Hippocampal formation (tissue), 2 donors: ENCODE results near the gene CLCN1.

Experiments used
- DNase-seq, 2 donors: peaks; one replicate each; lab custom pipeline; 2025; lab: John Stamatoyannopoulos, UW

CLCN1 gene

DNA sequence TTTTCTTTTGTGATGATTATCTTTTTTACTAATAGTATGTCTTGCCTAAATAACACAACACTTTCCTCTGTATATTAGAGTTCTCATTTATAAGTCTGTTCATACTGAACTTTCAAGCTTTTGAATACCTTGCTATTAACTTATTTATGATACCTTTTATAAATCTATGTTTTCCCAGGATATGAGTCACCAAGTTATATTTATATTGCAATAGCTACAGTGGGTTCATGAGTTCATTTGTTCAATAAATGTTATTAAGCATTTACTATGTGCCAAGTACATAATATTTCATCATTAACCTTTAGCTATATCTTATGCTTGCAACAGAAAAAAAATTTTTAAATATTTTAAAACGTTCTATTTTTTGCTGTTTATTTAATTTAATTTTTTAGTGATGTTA, 18.3 kb downstream of the CLCN1 start:
- DNase-seq, result no peak

DNA sequence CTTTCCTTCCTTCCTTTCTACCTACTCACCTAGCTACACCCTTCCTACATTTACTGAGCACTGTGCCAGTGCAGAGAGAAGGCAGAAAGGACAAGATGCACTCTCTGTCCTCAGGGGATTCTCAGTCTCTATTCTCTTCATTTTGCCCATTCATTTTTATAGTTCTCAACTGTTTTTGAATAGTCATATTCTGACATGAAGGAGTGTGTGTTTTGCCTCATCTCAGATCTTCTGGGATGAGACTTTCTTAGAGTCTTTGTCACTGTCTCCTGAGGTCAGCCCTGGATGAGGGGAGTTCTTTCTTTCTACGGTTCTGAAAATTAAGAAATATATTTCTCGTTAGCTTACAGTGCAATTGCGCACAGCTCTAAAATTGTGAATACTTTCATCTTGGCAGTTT, 21.3 kb downstream of the CLCN1 start:
- no peak for DNase-seq

DNA sequence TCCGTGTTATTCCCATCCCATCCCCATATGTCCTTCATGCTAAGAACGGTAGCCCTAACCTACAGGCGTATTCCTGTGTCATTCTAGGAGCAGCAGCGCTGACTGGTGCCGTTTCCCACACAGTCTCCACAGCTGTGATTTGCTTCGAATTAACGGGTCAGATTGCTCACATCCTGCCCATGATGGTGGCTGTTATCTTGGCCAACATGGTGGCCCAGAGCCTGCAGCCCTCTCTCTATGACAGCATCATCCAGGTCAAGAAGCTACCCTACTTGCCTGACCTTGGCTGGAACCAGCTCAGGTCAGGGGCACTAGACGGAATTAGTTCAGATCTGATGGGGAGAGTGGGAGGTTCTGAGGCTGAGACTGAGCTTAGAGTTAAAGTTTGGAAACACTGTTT, 25.9 kb downstream of the CLCN1 start:
- no peak for DNase-seq

DNA sequence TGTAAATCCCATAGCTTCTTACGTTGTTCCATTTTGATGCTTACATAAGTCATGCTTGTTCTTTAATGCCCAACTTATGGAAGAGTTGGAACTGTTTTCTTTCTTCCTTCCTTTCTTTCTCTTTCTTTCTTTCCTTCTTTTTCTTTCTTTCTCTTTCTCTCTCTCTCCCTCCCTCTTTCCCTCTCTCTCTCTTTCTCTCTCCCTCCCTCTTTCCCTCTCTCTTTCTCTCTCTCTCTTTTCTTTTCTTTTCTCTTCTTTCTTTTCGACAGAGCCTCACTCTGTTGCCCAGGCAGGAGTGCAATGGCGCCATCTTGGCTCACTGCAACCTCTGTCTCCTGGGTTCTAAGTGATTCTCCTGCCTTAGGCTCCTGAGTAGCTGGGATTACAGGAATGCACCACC, 27.7 kb downstream of the CLCN1 start:
- DNase-seq, result no peak

DNA sequence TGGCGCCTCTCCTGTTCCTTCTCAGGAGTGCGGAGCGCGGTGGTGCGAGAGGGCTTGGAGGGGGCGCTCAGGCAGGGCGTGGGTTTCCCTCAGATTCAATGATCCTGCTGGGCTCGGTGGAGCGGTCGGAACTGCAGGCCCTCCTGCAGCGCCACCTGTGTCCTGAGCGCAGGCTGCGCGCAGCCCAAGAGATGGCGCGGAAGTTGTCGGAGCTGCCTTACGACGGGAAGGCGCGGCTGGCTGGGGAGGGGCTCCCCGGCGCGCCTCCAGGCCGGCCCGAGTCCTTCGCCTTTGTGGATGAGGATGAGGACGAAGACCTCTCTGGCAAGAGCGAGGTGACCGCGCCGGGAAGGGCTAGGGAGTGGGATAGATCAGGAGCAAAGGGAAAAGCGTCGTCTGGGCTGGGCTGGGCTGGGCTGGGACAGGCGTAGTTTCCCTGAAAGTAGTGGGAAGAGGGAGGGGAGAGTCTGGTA, 29.6 kb downstream of the CLCN1 start:
- DNase-seq, result no peak

DNA sequence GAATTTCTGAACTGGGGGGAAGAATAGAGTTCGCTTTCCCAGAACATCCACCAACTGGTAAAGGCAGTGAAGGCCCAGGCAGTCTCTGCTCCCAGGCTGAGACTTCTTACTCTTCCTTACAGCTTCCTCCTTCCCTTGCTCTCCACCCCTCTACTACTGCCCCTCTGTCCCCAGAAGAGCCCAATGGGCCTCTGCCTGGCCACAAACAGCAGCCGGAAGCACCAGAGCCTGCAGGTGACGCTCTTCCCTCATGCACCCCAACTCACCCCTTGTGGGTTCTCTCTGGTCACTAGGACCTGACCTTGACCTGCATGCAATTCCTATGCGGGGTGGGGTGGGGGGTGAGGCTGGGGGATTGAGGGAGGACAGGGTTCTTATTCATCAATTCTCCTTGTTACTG, 30.1 kb downstream of the CLCN1 start:
- DNase-seq, result no peak

DNA sequence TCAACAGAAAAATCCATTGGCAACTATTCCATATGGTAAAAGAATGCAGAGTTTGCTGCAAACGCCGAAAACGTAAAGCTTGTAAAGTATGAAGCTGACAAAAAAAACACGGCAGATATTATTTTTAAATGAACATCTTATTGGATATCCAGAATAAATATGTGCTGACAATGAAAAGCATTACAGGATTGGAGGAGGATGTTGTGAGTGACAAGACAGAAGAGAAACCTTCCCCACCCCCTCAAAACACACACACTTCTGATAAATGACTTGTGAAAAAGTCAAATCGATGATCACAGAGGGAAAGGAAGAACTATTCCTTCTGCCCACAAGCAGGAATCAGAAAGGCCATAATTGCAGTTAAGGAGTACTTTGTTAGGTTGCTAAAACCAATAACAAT, 32.0 kb downstream of the CLCN1 start:
- no peak for DNase-seq

DNA sequence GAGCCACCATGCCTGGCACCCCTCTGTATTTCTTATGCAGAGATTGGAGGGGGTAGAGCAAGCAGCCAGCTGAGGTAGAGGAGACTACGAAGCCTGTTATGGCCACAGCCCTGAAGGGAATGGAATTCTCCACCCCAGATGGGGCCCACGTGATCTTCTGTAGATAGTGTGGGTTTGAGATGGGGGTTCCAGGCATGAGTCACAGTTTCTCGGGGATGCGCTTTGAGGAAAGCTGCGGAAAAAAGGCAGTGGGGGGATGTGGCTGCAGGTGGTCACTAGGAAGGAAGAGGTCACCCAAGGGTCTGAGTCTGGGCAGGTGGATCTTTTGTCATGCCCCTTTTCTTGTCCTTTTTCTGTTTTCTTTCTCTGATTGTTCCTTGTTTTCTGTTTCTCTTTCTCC, 35.1 kb downstream of the CLCN1 start:
- DNase-seq, result no peak

DNA sequence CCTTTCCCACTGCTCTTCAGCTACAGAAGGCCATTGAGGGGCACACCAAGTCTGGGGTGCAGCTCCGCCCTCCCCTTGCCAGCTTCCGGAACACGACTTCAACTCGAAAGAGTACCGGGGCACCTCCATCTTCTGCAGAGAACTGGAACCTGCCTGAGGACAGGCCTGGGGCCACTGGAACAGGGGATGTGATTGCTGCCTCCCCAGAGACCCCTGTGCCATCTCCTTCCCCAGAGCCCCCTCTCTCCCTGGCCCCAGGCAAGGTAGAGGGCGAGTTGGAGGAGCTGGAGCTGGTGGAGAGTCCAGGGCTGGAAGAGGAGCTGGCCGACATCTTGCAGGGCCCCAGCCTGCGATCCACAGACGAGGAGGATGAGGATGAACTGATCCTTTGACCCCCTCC, 35.7 kb downstream of the CLCN1 start:
- no peak for DNase-seq

DNA sequence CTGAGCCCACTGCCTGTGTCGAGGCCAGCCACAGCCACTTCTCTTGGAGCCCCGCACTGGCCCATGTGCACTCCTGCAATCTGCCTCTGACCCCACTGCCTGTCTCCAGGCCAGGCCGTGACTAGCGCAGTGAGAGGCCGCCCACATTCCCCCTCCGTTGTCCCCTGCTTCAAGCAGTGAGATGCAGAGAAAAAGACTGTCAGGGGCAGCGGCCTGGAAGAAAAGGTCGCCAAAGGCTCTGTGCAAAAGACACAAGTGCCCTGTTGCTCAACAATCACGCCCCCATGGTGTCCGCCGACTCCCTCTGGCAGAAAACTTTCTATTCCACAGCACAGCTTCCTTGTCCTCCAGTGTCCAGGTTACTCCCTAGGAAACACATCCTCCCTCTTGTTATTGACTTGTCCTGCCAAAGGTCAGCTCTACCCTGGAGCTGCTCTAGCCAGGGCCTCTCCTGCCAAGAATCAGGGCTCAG, 36.7 kb downstream of the CLCN1 start:
- DNase-seq, result no peak

DNA sequence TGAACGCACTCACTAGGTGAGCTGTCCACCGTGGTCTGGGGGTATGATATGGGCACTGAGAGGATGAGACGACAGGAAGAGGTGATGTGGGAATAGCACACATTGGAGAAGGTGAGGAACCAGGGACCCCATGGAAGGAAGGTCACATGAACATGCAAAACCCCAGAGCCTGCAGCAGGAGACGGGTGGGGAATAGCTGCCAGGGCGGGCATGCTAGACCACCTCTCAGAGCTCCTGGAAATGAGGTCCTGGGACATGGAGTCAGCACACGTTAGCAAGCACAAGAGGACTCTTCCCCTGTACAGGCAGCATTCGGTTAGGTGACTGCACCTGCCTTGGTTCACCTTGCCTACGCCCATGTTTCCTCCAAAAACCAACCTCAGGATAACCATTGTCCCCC, 38.5 kb downstream of the CLCN1 start:
- DNase-seq, result no peak

DNA sequence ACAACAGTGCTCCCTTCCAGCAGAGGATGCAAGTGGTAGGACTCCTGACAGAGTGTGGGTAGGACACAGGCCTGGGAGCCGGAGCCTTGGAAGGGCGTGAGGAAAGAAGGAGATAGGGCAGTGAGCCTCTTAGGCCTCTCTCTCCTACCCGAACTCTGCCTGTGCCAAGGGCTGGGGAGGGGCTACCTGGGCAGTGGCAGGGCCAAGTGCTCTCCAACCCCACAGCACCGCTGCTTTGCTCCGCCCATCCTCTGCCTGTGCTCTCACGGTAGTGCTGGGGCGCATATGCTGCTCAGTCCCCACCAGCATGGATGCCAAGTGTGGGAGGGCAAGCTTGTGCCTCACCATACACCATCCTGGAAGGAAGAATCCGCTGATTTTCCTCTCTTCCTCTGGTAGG, 39.1 kb downstream of the CLCN1 start:
- no peak for DNase-seq

DNA sequence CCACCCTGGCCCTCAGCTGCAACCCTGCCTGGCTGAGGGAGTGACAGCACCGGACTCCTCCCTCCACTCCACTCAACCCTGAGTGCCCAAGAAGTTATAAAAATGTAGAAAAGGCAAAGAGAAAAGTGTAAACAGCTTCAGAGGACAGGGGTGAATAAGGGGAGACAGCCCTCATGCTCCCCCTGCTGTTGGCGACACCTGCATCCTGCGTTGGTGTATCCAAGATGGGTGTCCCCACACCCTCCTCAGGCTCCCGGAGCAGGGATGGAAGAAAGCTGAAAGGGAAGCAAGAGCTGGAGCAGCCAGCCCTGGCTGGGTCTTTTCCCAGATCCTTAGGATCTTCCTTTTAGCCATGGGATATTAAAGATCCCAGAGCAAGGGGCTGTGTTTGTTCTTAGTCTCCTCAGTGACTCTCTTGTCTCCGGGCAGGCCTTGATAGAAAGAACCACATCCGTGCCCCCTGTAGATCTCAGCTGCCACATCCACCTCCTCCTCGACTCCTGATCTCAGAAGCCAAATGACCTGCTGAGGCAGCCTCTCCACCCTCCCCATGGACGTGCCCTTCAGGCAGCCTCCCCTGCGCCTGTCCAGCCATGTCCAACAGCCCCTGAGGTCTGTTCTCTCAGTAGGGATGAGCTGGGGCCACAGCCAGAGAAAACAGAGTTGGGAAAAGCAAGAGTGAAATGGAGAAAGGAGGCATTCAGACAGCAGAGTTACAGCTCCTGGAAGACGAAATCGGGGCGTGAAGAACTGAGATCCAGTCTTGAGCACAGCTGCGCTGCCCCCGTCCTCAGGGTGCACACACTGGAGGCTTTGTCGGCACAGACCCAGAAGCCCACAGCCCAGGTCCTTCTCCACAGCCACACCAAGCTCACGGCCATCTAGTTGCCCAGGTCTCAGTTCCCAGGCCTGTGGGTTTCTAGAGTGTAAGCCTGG, 39.8 kb downstream of the CLCN1 start:
- DNase-seq, result no peak

DNA sequence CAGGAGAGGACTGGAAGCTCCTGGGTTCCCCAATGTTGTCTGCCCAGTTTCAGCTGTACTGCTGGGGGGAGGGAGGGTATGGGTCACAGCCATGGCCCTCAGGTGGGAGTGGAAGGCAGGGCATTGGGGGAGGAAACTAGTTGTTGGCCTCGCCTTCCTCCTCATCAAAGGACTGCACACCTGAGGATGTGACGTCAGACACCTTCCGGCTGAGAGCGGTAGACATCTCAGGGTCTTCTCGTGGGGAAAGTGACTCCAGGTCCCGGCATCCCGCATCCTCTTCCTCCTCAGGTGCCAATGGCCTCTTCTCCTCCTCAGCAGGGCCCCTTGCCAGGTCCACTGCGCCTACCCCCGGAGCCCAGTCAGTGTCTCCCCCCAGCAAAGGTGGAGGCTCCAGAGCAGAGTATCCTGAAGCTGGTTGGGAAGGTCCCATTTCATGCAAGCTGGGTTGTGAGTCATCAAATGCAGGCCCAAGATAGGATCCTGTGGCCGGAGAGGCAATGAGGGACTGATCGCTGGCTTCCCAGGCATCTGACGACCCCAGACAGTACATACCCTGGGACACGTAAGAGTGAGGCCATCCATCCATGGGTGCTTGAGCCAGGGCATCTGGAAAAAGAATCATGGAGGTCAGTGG, 40.6 kb downstream of the CLCN1 start:
- DNase-seq, result no peak

DNA sequence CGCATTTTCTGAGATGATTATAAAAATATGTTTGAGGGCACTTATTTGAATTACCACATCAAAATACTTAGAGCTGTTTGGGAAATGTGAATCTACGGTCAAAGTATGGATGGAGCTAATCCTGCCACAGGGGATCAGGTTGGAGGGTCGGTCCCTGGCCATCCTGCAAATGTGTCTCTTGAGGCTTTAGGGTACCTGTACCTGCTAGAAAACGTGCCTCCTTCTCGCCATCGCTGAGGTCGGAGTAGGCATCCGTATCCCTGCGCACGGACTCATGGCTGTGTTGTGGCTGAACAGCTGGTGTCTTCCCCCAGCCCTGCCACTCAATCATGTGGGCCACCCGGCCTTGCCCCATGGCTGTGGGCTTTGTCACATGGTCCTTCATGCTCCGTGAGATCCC, 42.7 kb downstream of the CLCN1 start:
- DNase-seq, result no peak

DNA sequence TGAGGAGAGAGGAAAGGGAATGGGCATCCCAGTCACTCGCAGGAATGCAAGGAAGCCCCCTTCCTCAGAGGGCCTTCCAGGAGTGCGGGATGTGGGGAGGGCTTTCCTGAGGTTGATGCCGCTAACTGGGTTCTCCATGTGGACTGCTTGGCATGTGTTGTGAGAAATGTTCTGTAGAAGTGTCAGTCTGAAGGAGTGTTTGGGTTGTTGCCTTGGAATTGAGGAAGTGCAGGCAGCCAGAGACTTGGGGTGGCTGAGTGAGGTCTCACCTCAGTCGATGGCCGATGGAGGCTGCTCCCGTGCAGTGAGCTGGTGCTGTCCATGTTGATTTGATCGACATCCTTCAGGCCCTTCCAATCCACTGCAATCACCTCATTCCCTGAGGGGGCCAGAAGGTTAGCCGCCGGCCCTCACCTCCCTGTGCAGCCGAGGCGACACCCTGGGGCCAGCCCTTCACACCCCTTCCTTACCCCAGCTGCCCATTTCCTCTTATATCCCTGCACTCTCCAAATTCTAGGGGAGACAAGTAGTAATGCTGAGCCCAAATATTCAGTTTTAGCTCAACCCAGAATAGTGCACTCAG, 44.0 kb downstream of the CLCN1 start:
- no peak for DNase-seq

DNA sequence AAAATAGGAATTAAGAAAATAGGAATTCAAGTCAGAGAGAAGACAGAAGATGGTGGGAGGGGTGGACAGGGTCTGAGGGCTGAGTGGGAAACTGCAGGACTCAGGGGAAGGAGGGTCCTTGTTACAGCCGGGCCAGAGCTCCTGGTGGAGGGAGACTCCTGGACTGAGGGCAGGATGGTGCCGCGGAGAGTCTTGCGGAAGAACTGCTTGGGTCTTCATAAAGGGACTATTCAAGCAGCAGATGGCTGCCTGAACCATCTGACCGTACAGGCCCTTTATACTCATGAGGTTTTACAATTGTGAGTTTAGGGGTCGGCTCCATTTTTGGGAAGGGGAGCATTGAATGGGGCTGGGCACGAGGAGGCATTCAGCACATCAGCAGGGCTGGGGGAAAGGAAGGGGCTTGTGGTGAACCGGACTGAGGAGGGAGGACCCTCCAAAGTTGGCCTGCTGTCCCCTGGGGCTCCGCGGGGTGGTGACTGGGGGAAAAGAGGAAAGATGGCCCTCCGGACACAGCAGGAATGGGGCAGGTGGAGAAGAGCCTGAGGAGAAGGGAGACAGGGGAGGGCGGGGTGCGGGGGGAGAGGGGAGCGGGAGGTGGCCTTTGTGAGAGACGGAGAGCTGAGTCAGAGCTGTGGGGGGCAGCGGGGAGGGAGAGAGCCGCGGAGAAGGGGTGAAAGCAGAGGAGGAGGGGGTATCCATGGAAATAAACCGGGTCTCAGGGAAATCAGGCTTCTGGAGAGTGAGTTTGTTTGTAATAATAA, 45.1 kb downstream of the CLCN1 start:
- DNase-seq, result no peak

DNA sequence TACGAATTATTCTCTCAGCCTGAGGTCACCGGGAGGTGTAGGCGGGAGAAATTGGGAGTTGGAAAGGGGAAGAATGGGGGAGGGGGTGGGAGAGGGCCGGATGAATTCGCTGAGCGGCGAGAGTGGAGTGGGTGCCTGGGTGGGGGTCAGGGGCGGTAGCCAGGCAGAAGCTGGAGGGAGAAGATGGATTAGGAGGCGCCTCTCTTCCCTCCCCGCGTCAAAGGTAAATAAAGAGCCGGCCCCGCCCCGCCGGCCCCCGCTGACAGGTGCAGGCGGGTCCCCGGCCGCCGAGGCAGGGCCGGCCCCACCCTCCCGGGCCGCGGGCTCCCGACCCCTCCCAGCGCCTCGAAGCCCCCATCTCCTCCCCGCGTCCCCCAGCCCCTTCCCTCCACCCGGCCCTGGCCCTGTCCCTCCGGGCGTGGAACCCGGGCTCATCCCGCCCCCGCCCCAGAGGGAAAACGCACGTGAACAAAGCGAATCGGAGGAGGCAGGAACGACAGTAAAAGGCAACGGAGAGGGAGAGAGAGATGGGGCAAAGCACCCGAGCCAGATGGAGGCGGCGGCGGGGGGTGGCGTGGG, 45.7 kb downstream of the CLCN1 start:
- DNase-seq, result no peak

DNA sequence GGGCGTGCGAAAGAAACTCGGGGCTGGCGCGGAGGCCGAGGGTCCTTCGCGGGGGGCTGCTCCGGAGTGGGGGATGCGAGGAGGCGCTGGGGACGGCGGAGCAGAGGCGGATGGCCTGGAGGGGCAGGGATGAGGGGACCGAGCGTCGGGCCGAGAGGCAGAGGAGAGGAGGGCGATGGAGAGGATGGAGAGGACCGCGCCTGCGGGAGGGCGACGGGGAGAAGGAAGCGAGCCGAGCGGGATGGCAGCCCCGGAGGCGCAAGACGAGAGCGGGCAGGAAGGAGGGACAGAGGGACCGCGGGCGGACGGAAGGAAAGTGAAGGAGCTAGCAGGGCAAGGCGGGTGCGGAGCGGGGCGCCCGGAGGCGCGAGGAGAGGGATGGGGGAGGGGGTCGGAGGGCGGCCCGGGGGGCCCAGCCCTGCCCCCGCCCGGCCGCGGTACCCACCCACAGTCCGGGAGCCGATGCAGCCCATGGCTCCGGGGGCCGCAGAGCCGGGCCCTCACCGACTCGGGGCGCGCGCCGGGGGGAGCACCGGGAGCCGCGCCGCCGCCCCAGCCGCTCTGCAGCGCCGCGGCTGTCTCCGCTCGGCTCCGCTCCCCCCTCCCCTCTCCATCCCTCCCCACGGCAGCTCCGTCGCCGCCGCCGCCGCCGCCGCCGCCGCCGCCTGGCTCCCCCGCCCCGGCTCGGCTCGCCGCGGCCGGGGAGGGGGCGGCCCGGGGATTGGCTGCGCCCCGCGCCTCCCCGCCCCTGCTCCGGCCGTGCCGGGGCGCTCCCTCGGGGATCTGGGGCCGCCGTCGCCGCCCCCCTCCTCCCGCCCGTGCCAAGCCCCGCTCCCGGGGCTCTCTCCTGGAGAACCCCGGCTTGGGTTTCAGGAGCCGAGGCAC, 46.5 kb downstream of the CLCN1 start, which contains the start of gene FAM131B:
TSS of gene FAM131B (minus strand) at position 583 of the 885 bp plus-strand sequence. CDS start at position 473, 110 bp downstream.
- DNase-seq, result peak; percentile 52 to 70
